ENCODE results near the gene AXIN2.
"Not testable (repeated sequence)": the region's sequence is repeated elsewhere in the genome, so short reads cannot be mapped to it uniquely, and the experiment has no call there.

Gene AXIN2

DNA sequence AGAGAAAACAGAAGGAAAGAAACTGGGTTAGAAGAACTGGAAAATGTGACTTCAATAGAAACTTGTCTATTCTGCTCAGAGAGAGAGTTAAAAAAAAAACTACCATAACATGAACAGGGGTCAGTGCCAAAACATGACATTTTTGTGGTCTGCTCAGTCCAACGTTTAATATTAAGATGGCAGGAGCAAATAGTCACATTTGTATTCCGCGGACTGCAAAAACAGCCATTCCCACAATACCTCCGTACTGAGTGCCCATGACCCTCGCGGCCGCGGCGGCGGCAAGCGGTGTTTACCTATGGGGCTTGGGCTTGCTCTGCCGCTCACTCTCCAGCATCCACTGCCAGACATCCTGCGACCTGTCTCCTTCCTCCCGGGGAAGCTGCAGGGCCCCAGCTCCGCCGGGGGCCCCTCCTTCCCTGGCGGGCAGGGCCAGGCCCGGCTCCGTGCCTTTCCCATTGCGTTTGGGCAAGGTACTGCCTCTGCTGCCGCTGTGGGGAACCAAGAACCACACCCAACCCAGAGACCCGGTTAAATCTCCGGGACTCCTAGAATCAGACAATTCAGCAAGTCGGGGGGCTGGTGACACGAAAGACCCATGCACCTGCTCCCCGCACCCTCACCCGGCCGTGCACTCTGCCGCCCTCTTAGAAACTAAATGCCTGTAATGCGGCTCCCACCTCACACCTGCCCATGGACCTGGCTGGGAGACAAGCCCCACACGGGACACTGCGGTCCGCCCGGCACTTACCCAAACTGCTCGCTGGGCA, 24.7 kb downstream of the AXIN2 start:
- DNase-seq = no peak

- DNase-seq = no peak
These were observed 25.5 kb downstream of the AXIN2 start for GRCh38 chr17:65535777-65536572.

GRCh38 chr17:65533852-65534457, 27.5 kb downstream of the AXIN2 start:
- no peak for DNase-seq

GRCh38 chr17:65533056-65533745, 28.2 kb downstream of the AXIN2 start:
- DNase-seq = no peak

GRCh38 chr17:65532101-65532890, 29.2 kb downstream of the AXIN2 start:
- DNase-seq = no peak

DNA sequence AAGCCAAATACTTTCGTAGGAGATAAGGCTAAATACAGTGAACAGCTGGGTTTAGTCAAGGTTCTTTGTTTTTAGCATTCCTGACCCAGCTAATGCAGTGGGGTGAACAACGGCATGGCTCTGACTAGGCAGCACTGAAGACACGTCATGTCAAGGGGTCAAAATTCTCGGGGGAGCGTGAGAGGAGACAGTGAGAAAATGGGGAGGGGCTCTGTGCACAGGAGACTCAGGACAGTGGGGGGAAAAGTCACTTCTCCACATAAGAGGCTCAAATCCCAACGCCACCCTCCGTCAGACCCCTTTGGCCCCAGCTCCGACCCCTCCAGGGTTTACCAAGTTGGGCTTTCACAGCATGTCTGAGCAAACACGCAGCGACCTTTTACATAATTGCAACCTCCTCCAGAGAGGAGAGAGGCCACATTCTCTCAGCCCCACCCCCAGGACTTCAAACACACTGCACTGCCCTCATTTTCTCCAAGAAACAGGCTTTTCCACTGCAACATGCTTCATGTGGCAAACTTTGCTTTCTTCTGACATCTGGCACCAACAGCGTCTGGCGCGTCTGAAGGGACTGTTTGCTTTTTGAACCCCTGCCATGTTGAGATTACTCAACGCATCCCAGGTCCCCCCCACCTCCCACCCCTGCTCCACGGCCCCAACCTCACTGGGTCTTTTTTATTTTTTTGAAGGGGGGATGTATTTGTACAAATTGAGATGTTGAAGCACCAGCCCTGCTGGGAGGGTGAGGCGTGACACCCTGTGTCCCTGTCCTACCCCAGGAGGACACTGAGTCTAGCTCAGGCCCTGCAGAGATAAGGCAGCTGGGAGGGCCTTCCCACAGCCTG, 30.0 kb downstream of the AXIN2 start:
- DNase-seq = no peak

GRCh38 chr17:65530523-65531255, 30.8 kb downstream of the AXIN2 start:
- no peak for DNase-seq

GRCh38 chr17:65529761-65530522, 31.5 kb downstream of the AXIN2 start:
- DNase-seq = no peak

DNA sequence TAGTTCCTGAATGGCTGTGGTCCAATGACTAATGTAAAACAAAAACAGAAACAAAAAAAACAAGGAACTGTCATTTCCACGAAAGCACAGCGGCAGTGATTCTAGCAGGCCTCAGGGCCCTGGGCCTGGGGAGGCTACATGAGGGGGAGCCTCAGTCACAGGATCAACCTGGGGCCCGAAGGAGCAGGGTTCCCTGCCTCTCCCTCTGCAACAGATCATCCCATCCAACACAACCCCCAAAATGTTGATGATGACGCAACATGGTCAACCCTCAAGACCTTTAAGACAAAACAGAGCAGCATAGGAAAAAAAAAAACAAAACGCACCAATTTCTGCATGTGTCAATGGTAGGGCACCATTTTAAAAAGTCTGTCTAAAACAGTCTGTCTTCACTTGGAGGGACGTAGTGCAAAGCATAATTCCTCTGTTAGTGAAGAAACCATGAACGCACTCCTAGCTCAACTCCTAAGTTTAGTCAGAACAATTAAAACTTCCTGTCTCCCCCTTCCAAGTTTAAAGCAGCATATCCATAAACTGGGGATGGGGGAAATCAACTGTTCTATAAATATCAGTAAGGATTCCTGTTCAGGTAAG, 32.3 kb downstream of the AXIN2 start:
- no peak for DNase-seq

GRCh38 chr17:65527857-65528591, 33.4 kb downstream of the AXIN2 start:
- no peak for DNase-seq

DNA sequence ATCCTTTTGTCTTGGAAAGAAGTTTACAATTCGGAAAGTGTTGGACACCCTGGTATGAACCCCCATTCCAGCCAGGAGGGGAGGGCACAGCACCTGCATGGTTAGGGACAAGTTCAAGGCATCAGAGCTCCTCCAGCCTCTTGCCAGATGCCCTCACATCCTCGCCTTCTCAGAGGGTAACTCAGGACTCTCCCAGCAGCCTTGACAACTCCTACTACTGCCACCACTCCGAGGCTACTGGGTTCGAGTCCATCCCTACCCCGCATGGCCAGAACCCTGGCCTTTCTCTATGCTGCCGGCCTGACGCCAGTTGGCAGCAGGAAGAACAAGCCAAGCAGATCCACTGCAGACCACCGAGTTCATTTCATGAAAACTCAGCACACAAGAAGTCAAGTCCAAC, 34.1 kb downstream of the AXIN2 start:
- DNase-seq = no peak

- not testable (repeated sequence) for DNase-seq
These were observed 34.6 kb downstream of the AXIN2 start for GRCh38 chr17:65526854-65527253.

DNA sequence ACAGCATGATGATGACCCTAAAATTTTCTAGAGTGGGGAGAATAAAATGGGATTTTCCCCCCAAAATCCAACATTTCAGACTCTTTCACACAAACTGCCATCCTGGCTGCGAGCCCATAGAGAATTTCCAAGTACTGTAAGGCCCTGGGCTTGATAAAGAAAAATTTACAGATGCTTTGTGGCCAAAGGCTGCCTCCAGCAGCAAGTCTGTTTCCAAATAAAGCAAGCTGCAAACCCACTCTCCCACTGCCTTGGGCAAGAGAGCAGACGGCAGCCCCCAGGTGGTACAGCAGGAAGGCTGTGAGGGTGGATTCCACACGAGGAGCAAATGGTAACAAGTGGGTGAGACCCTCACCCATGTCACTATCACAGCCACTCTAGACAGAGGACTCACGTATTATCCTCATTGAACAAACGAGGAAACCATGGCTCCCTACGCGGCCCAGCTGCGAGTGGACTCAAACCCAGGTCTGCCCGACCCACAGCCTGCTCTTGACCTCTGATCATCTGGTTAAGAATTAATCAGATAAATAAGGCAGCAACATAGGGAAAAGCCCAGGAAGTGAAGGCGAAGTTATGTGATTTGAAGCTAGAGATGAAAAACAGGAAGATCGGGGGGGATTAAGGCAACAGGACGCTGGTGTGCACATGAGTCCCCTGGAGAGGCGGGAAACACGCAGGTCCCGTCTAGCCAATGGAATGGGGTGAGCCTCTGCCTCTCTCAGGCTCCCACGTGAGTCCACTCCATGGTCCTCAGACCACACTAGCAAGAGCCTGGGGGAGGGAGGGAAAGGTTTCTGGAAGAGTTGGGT, 37.4 kb downstream of the AXIN2 start:
- DNase-seq = no peak

- no peak for DNase-seq
These were observed 38.0 kb downstream of the AXIN2 start for GRCh38 chr17:65523411-65523810.

DNA sequence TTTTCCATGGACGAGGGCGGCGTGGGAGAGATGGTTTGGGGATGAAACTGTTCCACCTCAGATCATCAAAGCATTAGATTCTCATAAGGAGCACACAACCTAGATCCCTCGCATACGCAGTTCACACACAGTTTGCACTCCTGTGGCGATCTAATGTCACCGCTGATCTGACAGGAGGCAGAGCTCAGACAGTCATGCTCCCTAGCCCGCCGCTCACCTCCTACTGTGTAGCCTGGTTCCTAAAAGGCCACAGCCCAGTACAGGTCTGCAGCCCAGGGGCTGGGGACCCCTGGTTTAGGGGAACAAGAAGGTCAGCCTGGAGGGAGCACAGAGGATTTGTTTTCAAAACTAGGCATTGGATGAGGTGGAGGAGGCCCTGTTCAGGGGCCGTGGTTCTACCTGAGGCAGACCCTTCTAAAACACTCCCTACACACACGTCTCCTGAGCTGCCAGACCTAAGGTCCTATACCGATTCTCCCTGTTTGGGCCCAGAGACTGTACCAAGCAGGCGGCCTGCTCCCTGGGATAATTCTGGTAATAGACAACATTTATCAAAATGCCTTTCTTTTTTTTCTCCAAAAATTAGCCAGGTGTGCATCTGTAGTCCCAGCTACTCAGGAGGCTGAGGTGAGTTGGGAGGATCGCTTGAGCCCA, 38.6 kb downstream of the AXIN2 start:
- DNase-seq = no peak

DNA sequence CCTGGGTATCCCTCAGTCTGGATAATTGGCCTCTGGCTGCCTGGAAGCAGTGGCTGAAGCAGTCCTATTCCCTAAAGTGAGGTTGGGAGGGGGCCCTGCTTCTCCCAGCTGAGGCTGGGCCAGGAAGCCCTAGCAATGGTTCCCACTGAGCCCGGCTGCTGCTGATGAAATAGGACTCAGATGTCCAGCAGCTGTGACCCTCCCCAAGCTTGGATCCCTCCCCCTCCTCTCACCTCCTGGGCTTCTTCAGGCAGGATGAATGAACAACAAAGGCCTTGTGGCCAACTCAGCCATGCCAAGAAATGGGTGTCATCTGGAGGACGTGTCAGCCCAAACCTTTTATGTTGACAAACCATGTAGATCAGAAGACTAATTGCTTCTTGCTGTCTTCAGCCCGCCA, 42.0 kb downstream of the AXIN2 start:
- DNase-seq = no peak

- no peak for DNase-seq
These were observed 43.2 kb downstream of the AXIN2 start for GRCh38 chr17:65518256-65518655.

Data from stimulated activated CD4-positive, alpha-beta T cell treated with anti-CD3 and anti-CD28 coated beads, Interleukin-2, amount 100 ng/mL, for 24 hours (primary cell).